Type B pancreatic cell (in vitro differentiated cells): ENCODE results near the gene BEAN1. TPM values are rescaled to one million over a fixed set of nuclear protein-coding genes. Genes with fewer than 3 reads are reported as not detected.
A peak's percentile ranks its signal among the peaks of the same experiment; 100 is the strongest.

Experiments
- DNase-seq: peaks from one replicate; pipeline ENCODE4 v3.0.0; 2021; ENCODE audit warnings: mixed read lengths; ENCODE audit not compliant: unreplicated experiment; ENCODE audit errors: extremely low spot score
- H3K27ac Mint-ChIP-seq: 2 replicates; pipeline ENCODE4 v1.8.0; 2021; ENCODE audit warnings: mild to moderate bottlenecking, mixed read lengths
- H3K27me3 Mint-ChIP-seq: 2 replicates; pipeline ENCODE4 v1.8.0; 2021; ENCODE audit warnings: mixed read lengths
- H3K36me3 Mint-ChIP-seq: 2 replicates; pipeline ENCODE4 v1.8.0; 2021; ENCODE audit warnings: mixed read lengths
- H3K4me1 Mint-ChIP-seq: one replicate; pipeline ENCODE4 v1.8.0; 2021; ENCODE audit warnings: mixed read lengths; ENCODE audit not compliant: unreplicated experiment
- H3K4me3 Mint-ChIP-seq: 2 replicates; pipeline ENCODE4 v1.8.0; 2021; ENCODE audit warnings: mild to moderate bottlenecking, mixed read lengths
- H3K9me3 Mint-ChIP-seq: 2 replicates; pipeline ENCODE4 v1.8.0; 2021; ENCODE audit warnings: mixed read lengths
- total RNA-seq: library from RNA; stranded (reverse); gene quantifications from 2 replicates; pipeline ENCODE4 v1.2.1, GENCODE V29; 2021; ENCODE audit warnings: low replicate concordance
- TF ChIP-seq, protein P1 (sequence below): fragments of 200-600 bp; sonication (generic); conservative IDR thresholded peaks from 2 replicates; pipeline ENCODE4 v1.5.0; 2021; ENCODE audit warnings: antibody characterized with exemption, mild to moderate bottlenecking

The BEAN1 gene
- total RNA-seq, 1 donor from 2014 or later = 1.1 TPM

GRCh38 chr16:66381585-66382170 is 45.4 kb upstream of the BEAN1 start:
- peaks cover 5% of the 10 kb centered on the region for H3K9me3 Mint-ChIP-seq
- H3K36me3 Mint-ChIP-seq = peaks cover 5% of the 10 kb centered on the region
- DNase-seq = no peak
- TF ChIP-seq, protein P1, sequence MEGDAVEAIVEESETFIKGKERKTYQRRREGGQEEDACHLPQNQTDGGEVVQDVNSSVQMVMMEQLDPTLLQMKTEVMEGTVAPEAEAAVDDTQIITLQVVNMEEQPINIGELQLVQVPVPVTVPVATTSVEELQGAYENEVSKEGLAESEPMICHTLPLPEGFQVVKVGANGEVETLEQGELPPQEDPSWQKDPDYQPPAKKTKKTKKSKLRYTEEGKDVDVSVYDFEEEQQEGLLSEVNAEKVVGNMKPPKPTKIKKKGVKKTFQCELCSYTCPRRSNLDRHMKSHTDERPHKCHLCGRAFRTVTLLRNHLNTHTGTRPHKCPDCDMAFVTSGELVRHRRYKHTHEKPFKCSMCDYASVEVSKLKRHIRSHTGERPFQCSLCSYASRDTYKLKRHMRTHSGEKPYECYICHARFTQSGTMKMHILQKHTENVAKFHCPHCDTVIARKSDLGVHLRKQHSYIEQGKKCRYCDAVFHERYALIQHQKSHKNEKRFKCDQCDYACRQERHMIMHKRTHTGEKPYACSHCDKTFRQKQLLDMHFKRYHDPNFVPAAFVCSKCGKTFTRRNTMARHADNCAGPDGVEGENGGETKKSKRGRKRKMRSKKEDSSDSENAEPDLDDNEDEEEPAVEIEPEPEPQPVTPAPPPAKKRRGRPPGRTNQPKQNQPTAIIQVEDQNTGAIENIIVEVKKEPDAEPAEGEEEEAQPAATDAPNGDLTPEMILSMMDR = no peak
- no peak overlapping the region for H3K27ac Mint-ChIP-seq
- no peaks in the 10 kb centered on the region for H3K27me3 Mint-ChIP-seq
- peaks cover 26% of the 10 kb centered on the region for H3K4me1 Mint-ChIP-seq
- no peak overlapping the region for H3K4me3 Mint-ChIP-seq

DNA sequence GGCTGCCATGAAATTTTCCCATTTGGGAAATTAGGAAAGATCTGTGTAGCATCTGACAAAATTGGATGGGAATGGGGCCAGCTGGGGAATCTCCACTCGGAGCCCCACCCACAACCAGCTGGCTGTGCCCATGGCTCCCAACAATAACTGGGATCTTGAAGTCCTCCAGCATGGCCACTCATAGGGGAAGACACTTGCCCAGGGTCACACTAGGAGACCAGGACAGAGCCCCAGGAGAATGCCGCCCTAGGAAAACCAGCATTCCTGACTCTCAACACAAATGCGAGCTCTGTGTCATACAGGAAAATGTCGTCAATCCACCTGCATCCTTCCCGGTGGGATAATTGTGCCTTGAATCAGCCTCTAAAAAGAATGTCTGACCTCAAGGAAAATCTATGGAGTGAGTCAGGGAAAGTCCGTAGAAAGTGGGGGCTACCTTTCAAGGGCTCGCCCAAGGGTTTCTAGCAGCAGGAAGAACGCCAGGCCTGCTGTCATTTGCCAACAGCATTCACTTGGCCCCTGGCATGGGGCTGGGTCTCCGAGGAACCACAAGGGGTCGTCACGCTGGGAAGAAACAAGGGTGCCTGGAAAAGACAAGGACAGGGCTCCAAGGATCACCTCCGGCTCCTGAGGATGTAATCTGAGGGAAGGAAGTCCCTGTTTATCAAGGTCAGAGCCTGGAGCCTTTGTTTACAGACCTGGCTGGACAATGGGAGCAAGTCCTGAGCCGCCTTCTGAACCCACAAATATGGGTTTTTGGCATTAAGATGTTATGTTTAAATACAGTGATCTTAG is 44.7 kb upstream of the BEAN1 start:
- Mint-ChIP-seq H3K27me3 (no peaks in the 10 kb centered on the region), H3K27ac (peak overlapping the region; percentile 59), H3K36me3 (peaks cover 5% of the 10 kb centered on the region), H3K4me3 (no peak overlapping the region), H3K9me3 (peaks cover 5% of the 10 kb centered on the region), H3K4me1 (peaks cover 22% of the 10 kb centered on the region)
- TF ChIP-seq, protein P1 = no peak
- no peak for DNase-seq

DNA sequence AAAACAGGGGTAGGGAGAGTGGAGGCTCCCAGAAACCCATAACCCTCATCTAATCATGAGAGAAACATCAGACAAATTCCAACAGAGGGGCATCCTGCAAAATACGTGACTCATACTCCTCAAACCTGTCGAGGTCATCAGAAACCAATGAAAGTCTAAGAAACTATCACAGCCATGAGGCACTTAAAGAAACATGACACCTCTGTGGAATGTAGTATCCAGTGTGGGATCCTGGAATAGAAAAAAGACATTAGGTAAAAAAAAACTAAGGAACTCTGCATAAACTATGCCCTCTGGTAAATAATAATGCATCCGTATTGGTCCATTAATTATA is 44.2 kb upstream of the BEAN1 start:
- TF ChIP-seq, protein P1 = no peak
- Mint-ChIP-seq H3K4me1 (peaks cover 22% of the 10 kb centered on the region), H3K27me3 (no peaks in the 10 kb centered on the region), H3K27ac (peak overlapping the region; percentile 59), H3K9me3 (peaks cover 5% of the 10 kb centered on the region), H3K36me3 (peaks cover 5% of the 10 kb centered on the region), H3K4me3 (peak overlapping the region; percentile 31)
- DNase-seq = no peak

GRCh38 chr16:66383551-66383950 is 43.5 kb upstream of the BEAN1 start:
- H3K4me1 Mint-ChIP-seq = peaks cover 21% of the 10 kb centered on the region
- H3K27me3 Mint-ChIP-seq = no peaks in the 10 kb centered on the region
- no peak for DNase-seq
- TF ChIP-seq, protein P1 = no peak
- H3K27ac Mint-ChIP-seq = peak overlapping the region; percentile 59
- H3K9me3 Mint-ChIP-seq = peaks cover 5% of the 10 kb centered on the region
- H3K4me3 Mint-ChIP-seq = no peak overlapping the region
- peaks cover 5% of the 10 kb centered on the region for H3K36me3 Mint-ChIP-seq

DNA sequence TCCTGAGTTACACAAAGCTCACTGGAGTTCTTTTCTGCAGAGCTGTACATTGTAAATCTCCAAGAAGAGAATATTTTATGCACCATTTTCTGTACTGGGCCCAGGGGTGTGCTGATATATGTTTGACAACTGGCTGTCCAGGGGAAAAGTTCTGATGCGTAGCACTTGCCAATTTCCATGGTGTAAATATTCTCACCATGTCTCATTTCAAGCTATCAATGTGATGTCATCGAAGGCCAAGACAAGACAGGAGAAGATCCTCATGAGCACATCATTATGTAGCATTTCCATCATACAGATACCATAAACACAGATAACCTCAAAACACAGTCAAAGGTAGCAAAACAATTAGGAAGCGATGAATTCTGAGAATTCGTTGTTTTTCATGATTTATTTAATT is 41.7 kb upstream of the BEAN1 start:
- TF ChIP-seq, protein P1 = no peak
- H3K4me3 Mint-ChIP-seq = no peak overlapping the region
- no peaks in the 10 kb centered on the region for H3K27me3 Mint-ChIP-seq
- peaks cover 5% of the 10 kb centered on the region for H3K9me3 Mint-ChIP-seq
- H3K4me1 Mint-ChIP-seq = peaks cover 13% of the 10 kb centered on the region
- H3K36me3 Mint-ChIP-seq = peaks cover 3% of the 10 kb centered on the region
- DNase-seq = no peak
- no peak overlapping the region for H3K27ac Mint-ChIP-seq
